Brain pericyte (primary cell): ENCODE data around the gene ITPRID2.

Source experiments
- DNase-seq: peaks from one replicate; pipeline ENCODE4 v3.0.0-alpha.2; 2012; ENCODE audit warnings: low read depth, low spot score

ITPRID2 gene

DNA sequence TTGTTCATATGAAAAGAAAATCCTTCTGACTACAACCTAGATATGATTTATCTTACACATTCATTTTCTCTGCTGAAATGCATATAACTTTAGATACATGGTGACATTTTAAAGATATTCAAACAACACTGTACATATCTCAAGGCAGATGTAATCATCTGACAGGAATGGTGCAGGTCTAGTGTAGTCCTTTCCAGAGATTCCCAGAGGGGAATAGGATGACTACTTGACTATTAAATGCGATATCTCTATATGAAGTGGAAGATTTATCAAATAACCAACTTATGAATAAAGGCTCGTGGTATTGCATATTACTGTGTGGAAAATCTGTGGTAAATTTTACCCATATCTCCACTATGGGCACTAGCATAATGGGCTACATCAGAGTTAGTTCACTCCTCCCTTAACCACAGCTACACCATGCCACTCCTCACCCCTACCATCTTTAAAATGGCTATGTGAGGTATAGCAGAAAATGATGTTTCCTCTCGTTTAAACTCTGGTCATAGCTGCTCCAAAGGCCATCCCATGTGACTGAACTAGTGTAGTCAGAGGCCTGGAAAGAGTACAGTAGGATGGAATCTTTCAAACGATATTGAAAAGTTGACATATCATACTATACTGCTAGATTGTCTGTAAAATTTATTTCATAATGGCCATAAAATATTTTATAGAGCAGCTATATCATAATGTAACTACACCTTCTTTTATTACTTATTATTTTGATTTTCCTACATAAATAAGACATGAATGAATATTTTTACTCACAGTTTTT, 9.1 kb upstream of the ITPRID2 start:
- DNase-seq = no peak

DNA sequence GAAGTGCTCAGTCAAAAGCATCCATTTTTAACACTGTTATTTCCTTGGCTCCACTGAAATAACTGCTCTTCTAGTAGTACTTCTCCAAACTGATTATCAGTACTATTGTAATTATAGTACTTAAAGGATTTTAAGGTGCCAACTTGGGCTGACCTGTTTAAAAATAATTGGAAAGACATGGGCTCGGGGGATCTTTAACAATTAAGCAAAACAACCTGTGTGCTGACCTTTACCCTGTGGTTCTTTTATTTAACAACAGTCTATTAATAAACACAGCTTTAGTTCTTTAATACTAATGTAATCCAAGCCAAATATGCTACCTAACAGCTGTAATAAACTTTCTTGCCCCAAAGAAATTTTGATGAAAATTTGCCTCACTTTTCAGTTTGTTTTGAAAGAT, 6.9 kb upstream of the ITPRID2 start:
- no peak for DNase-seq

DNA sequence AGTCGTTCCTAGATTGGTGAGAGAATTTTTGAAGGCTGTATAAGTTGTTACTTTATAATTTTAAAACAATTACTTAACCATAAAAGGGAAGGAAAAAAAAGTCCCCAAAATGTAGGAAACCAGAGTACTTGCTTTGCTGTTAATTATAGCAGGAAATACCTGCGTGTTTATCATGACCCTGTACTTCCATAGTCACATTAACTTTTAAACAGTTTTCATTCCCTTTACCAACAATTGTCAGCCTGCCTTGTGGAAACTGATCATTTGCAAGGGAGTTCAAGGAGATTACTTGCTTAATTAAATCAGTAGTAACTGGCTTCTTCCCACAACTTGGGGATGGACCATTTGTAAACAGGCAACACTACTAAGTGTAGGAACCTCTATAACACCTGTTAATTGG, 6.4 kb upstream of the ITPRID2 start:
- no peak for DNase-seq

DNA sequence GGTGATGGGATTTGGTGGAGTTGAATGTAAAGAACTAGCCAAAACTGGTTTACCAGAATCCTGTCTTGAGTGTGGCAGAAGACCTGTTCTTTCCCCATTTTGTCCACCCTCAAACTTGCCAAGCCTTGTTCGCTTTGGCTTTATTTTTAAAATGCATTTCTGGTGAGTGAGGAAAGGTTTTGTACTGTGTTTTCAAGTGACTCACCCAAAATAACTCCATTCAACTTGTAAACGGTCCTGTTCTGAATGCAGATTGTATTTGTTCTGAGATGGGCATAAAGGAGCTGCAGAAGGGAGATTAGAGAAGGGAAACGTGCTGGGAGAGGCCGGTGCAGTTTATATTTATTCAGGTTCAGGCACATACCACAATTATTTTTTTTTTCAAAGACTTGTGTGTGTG, 5.3 kb upstream of the ITPRID2 start:
- no peak for DNase-seq

DNA sequence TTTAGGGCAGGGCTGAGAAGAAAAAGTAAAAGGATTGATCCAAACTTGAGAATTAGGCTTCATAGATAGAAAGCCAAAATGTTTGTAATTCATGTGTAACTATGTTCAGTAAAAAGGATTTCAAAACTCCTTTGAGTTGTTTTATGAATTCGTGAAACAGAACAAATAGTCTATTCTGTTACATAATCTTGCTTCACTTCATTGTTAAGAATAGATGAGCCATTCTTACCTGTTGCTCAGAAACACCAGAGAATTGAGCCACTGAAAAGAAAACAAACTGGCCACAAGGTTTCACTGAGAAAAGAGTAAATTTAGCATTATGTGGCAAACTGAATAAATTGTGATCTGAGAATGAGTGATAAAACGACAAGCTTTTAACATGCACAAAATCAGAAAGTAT, 4.5 kb upstream of the ITPRID2 start:
- no peak for DNase-seq

DNA sequence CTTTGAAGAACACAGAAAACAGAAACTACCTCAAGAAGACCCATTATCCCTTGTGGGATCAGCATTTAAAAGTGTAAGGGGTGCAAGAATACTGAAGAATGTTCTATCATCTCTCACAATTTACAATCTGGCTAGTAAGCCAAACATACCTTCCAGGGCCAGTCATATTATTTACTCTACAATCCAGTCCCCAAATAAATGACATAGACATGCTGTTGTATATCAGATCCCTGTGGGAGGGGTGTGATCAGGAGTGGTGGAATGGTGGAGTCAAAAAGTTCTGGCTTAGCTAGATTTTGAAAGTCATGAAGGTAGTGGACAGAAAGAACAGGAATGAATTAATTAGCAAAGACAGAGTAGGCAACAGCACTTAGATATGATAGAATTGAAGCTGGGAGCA, 1.8 kb upstream of the ITPRID2 start:
- no peak for DNase-seq

DNA sequence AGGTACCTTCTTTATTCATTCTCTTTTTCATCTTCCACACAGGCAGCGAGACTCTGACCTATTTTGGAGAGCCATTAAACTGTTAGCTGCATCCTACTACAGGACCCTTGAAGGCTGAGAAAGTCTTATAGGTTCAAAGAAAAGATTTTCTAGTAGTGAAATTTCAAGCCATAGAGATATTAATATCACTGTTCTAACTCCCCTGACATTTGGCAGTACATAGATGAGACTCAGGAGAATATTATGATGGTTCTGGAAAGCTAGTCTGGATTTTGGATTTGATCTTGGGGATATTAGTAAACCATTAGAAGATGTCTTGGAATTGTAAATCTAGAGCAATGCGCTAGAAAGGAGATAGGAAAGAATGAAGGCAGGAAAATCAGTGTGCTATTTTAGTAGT, 1.3 kb upstream of the ITPRID2 start:
- DNase-seq = no peak

DNA sequence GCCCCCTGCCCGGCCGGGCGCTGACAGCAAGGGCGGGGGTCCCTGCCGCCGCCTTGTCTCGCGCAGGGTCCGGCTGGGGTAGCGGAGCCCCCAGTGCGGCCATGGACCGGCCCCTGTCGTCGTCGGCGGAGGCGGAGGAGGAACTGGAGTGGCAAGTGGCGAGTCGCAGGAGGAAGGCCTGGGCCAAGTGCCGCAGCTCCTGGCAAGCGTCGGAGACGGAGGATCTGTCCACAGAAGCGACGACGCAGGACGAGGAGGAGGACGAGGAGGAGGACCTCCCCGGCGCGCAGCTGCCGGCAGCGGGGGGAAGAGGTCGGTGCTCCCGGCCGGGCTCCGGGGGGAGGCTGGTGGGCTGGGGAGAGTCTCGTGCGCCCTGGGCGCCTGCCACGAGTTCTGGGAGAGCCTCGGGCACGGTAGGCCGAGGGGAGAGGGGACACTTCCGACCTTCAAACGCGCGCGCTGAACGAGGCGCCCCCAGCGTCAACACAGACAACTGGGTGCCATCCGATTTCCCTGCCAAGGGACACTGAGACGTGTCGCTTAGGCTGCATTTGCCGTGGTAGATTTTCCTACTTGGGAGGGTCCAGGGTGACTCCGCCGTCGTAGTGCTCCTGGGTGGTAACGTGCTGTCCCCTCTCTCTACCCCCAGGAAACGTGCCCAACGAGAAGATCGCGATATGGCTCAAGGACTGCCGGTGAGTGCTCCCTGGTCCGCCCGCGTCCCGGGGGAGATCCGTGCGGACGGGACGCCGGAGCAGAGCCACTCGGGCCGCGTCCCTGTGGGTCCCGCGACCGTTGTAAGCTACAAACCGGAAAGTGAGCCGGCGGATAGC, 652 bp downstream of the ITPRID2 start:
- DNase-seq = no peak

DNA sequence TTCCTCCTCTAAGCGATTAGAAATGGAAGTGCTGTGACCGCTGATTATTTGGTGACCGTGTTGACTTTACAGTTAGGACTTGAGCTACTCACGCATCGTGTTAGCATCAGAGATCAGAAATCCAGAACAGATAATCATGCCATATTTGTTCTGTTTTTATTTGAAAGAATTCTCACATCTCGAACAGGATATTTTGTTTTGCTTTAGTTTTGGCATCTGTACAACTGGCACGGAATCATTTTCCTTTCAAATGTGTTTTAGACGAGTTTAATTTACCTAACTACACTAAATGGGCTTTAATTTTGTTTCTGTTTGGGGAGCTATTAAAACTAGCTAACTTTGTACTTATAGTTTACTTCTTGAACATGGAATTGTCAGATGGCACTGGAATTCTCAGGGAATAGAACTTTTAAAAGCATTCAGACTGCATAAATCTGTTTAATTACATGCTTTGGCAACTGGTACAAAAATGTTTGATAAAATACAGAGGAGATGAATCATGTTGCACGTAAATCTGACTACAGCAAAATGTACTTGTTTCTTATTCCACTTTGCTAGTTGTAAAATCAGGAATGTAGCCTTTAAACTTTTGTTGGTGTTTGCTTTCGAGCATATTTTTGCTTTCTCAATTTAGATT, 1.4 kb downstream of the ITPRID2 start:
- DNase-seq = no peak

DNA sequence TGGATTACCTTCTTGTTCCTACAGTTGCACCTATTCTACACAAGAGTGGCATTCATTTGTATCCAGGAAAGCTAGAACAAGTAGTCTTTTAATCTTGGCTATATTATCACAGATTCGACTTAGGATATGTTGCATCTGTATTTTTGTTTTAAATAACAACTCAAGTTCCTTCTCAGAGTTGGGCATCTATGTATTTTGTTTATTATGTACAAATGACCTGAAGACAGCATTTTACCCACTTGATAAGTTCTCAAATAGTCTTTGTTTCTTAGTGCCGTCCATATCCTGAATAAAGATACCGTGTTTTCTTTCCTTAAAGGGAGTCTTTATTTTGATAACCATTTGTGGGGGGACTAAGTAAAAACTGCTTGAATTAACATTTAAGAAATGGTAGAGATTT, 2.9 kb downstream of the ITPRID2 start:
- no peak for DNase-seq

DNA sequence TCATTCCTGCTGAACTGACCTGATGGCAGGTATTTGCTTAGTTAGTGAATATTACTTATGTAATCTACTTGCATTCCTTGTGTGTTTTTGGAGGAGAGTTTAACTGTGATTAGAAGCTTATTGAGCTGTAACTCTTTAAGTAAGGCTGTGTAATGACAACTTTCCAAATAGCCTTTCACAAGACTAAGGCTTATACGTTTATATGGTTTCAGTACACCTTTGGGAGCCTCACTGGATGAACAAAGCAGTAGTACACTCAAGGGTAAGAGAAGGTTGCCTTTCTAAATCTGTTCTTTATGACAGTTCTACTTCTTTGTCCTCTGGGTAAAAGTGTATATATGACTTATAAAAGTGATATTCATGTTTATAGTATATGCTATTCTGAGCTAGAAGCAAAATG, 4.3 kb downstream of the ITPRID2 start:
- DNase-seq = no peak

DNA sequence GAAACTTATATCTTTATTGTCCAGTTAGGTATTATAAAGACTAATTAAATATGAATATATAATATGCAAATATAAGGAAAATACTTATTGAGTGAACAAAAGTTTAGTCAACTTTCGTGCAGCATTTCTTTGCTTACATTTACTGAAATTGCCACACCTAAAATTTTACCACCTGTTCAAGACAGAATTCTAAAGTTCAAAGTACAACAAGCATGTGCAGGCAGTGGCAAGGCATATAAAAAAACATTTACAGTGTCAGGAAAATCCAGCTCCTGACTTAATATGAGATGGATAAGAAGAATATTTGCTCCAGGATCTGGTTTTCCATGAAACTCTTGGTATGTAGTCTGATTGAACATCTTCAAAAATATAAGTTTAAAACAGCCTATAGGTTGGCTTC, 4.8 kb downstream of the ITPRID2 start:
- no peak for DNase-seq

DNA sequence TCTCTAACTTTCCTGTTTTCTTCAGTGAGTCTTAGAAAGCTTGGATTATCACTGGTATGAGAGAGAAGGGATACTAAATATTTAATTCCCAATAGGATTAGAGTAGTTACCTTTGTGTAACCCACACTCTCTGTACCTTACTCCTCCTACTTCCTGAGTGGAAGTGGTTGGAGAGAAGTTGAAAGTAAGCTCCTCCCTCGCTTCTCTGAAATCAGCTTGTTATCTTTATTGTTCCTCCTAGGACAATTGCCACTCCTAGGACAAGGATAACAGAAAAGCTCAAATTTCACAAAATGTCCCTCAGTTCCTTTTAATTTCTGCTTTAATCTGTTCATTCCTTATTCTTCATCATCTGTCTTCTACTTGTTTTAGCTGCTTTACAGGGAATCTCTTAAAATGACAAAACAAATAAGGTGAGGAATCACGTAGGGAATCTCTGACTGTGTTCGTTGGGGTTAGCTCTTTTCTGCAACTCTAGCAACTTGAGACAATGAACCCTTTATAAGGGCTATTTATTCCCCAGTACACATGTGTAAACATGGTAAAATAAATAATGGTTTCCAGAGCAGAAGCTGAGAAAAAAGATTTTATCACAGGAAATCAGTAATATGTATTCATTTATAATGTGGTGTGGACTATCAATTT, 8.6 kb downstream of the ITPRID2 start:
- DNase-seq = no peak

DNA sequence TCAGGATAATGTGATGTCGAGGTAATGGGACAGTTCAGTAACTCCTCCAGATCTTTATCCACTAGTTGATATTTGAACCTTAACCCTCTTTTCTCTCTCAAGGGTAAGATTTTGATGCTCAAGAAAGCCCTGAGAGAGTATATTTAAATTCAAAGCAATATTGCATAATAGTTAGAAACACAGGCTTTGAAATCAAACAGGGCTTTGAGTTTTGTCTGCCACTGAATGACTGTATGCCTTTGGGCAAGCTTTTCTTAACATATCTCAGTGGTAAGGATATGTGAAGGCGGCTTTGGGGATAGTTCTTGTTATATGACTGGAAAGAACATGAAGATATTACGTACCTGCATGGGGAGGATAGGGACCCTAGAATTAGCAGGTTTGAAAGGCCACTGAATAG, 11.1 kb downstream of the ITPRID2 start:
- DNase-seq = no peak

DNA sequence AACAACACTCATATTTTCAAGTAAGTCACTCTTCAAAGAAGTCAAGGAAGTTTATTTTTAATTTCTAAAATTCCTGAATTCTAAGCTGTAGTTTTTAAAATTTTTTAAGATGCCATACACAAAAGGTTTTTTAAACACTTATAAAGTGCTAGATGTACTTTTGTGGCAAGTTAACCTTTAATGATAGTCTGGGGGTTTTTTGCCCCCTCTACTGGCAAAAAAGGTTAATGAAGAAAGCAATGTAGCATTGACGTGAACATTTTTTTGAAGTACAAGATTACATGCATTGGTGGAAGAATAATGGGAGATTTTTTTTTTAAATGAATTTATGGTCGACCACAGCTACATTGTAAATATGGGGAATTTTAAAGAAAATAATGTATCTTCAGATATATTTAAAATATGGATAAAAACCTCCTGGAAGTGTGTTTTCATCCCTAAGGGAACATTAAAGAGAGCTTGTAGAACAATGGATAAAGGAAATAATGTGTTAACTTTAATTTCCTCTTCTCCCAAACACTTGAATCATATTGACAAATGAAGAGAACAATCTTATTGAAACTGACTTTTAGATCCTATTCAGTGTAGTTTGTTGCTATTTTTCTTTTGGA, 12.6 kb downstream of the ITPRID2 start:
- no peak for DNase-seq

DNA sequence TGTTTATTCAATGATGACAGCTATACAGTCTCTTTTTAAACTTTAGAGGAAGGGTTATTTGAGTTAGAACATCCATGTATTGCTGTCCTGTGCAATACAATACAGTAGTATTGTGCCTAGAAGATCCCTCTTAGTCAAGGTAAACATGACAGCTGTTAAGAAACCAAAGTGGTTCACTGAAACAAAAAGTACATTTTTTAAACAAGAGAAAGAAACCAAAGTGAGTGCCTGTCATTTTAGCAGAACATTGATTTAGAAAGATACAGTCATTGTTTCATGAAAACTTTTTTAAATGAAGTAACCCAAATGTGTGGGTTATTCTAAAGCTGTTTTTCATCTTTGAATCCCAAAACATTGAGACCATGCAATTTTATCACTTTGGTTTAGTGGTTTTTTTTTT, 15.5 kb downstream of the ITPRID2 start:
- no peak for DNase-seq

DNA sequence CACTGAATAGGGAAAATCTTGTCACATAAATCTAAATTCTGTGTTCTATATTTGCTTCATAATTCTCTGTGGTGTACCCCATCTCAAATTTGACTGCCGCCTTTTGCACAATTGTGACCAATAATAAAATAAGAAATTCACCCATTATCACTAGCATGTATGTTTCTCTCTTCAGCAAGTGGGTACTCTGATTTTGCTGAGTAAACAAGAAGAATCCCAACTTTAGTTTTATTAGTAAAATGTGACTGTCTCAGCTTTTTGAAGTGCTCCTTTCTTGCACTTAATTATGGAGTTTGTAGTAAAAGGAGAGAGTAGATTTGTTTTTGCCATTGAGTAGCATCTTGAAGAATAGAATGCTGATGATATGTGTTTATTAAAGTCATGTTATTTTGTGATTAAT, 16.1 kb downstream of the ITPRID2 start:
- DNase-seq = no peak

DNA sequence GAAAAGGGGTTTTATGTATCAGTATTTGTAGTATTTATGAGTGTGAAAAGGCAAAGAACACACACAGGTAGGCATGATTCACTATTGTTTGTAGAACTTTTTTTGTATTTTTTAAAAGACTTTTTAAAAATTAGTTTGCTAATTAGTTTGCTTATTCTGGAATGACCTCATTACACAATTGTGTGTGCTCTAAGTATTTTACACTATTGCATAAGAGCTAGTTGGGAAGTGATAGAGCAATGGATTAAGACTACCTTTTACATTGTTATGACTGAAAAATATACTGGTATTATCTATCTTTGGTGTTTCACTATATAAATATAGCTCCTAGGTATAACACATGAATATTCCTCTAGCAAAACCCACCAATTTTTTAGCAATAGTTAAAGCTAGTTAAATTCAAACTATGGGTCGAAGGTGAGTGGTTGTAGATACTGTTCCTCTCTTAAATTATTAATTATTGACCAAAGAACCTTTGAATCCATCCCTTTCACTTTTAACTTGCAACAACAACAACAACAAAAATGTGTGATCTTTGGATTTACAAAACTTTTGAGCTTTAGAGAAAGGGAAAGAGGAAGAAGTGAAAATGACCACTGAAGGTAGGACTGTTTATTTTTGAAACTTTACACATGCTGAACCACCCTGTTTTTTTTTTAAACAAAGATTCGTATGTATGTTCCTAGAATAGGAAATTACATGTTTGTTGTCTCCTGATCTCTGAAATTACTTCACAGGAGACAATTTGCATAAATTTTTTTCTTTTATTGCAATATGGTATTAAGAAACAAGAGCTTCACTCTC, 18.7 kb downstream of the ITPRID2 start:
- no peak for DNase-seq

DNA sequence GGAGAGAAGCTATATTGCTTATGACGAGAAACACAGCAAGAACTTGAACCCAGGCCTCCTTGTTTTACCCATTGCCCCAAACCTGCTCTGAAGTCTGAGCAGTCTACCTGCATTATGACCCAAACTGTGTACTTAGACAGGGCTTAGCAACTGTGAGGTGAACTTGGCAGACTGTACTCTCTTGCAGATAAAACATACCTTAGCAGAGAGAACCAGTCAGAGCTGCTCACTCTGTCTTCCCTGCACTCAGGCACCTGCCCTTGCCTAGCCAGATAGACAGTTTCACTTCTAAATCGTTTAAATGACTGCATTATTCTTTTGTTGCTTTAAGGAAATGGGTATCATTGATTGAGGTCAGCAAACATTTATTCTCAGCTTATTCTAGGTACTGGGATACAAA, 20.3 kb downstream of the ITPRID2 start:
- no peak for DNase-seq

DNA sequence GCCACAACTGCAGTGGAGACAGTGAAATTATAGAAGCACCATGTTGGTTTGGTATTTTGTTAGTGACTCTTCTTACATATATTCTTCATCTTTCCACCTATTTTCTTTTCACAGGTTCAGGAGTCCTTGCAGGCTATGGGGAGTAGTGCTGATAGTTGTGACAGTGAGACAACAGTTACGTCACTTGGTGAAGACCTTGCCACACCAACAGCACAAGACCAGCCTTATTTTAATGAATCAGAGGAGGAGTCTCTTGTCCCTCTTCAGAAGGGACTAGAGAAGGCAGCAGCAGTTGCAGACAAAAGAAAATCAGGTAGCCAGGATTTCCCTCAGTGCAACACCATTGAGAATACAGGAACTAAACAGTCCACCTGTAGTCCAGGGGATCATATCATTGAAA, 23.6 kb downstream of the ITPRID2 start:
- no peak for DNase-seq
